ENCODE measurements around the gene AFF2.

DNA sequence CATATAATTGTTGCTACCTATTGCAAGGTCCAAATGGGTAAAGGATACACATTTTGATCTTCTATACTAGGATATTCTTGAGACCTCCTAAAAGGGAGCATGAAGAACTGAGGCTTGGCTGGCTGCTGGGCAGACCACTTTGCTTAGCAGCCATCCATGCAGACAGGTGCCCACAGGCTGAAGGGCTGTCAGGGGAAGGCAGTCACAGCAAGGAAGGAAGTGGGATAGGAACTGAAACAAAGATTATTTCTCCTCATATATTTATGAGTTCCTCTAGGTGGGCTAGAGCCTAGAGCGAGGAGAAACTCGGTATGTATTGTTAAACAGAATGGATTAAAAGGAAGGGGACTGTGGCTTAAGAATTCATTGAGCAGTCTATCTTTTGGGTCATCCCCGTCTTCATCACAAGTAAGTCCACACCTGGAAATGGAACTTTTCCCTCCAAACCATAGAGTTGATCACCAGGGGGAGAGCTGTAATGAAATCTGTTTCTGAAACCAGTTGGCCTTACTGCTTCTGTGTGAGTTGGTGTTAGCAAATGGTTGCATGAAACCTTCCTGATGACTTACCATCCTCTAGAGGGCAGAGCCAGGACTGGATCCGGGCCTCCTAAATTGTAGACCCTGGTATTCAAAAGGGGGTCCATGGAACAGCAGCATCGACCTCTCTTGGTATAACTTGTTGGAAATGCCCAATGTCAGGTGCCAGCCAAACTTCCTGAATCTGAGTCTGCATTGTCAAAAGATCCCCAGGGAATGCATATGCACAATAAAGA is 42.3 kb downstream of the AFF2 start:
- no peak for TF ChIP-seq POLR2A (IDR thresholded peaks at IDR 0.05)
- TF ChIP-seq, protein P1, sequence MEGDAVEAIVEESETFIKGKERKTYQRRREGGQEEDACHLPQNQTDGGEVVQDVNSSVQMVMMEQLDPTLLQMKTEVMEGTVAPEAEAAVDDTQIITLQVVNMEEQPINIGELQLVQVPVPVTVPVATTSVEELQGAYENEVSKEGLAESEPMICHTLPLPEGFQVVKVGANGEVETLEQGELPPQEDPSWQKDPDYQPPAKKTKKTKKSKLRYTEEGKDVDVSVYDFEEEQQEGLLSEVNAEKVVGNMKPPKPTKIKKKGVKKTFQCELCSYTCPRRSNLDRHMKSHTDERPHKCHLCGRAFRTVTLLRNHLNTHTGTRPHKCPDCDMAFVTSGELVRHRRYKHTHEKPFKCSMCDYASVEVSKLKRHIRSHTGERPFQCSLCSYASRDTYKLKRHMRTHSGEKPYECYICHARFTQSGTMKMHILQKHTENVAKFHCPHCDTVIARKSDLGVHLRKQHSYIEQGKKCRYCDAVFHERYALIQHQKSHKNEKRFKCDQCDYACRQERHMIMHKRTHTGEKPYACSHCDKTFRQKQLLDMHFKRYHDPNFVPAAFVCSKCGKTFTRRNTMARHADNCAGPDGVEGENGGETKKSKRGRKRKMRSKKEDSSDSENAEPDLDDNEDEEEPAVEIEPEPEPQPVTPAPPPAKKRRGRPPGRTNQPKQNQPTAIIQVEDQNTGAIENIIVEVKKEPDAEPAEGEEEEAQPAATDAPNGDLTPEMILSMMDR (IDR thresholded peaks at IDR 0.05) = no peak
